ENCODE measurements around the gene TTF2. TPM values are rescaled to one million over a fixed set of nuclear protein-coding genes. Genes with fewer than 3 reads are reported as not detected.
"Not testable (repeated sequence)": the region's sequence is repeated elsewhere in the genome, so short reads cannot be mapped to it uniquely, and the experiment has no call there.

The TTF2 gene
- total RNA-seq, 1 donor from 2014 or later: 16.6 TPM

DNA sequence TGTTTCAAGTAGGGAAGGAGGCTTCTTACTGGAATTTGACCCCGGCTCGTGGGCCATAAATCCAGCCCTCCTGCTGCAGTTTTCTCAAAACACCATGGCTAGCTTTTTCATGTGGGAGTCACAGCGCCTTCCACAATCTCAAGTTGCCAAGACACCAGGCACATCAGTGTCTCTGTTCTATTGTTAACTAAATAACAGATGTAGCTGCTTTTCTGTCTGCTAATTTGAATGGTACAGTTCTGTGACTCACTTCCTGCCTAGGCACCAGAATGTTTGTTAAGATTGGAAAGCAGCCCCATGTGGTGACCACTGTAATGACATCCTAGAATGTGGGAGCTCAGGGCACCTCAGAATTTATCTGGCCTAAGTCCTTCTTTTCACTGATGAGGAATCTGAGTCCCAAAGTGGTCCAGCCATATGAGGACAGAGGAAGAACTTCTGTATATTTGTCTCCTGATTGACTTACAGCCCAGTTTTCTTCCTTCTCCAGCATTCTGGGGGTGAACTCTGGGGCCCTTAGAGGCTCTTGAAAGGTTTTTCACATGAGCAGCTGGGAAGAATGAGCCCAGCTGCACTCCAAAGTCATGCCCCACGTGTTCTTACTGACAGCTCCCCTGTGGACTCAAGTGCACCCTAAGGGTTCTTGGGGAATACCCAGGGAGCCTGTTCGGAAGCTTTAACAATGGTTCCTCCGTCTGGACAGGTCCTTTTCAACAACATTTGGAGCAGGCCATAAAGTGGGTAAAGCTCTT, 33.9 kb downstream of the TTF2 start:
- no peak for DNase-seq (ENCODE audit: low spot score)

- DNase-seq (ENCODE audit: low spot score): no peak
Measured at GRCh38 chr1:117094841-117095604, 34.9 kb downstream of the TTF2 start.

GRCh38 chr1:117096951-117097408, 36.9 kb downstream of the TTF2 start:
- no peak for DNase-seq (ENCODE audit: low spot score)

DNA sequence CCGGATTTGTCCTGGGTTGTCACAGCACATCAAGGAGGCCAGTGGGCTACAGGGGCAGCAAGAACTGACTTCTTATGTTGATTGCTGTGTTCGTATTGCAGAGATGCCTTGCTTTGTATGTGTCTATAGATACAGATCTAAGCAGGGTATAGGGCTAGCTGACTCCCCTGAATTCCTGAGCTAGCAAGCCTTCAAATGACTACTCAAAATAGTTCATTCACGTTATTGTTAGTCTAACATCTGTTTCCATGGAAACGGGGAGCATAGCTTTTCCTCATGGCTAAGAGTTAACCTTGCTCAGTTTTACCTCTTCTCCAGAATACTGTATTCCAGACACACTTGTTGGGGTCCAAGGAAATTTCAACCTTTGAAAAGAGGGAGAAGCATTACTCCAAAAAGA, 37.3 kb downstream of the TTF2 start:
- no peak for DNase-seq (ENCODE audit: low spot score)

DNA sequence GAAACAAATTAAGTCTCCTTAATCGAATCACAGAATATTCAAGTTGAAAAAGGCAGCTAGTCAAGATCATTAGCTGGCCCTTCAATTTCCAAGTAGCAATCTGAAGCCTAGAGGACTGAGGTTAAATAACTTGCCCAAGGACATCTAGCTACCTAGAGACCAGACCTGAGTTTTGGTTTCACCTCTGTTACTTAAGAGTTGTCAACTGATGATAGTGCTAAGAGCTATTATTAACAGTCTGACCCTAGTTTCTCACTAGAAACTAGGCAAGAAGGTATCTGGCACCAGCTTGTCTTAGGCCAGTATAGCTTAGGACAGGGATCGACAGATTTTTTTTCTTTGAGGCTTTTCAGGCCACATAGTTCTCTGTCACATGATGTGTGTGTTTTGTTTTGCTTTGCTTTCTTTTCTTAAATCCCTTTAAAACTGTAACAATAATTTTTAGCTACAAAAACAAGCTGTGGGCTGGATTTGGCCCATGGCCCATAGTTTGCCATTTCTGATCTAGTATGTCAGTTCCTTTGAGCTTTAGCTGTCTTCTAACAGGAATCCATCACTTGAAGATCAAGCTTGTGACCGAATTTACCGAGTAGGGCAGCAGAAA, 38.3 kb downstream of the TTF2 start:
- DNase-seq (ENCODE audit: low spot score): no peak

GRCh38 chr1:117101334-117101733, 41.2 kb downstream of the TTF2 start:
- no peak for DNase-seq (ENCODE audit: low spot score)

- DNase-seq (ENCODE audit: low spot score): not testable (repeated sequence)
Measured at GRCh38 chr1:117101858-117102257, 41.7 kb downstream of the TTF2 start.

DNA sequence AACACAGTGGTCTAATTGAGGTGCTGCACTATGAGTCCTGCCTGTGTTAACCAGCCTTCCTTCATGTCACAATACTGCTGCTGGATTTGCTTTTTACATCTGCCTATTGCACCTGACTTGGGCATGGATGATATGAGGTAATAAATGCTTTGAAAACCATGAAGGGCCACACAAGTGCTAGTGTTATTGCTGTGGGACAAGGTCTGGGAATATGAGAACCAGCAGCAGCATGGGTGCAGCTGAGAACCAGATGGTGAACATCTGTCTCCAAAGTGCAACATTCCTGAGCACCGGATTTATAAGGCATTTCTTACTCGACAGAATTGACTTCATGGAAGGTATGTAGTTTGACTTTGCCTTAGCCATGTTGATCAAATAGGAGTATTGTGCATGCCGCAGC, 44.9 kb downstream of the TTF2 start:
- no peak for DNase-seq (ENCODE audit: low spot score)

GRCh38 chr1:117105722-117106121, 45.6 kb downstream of the TTF2 start:
- no peak for DNase-seq (ENCODE audit: low spot score)

DNA sequence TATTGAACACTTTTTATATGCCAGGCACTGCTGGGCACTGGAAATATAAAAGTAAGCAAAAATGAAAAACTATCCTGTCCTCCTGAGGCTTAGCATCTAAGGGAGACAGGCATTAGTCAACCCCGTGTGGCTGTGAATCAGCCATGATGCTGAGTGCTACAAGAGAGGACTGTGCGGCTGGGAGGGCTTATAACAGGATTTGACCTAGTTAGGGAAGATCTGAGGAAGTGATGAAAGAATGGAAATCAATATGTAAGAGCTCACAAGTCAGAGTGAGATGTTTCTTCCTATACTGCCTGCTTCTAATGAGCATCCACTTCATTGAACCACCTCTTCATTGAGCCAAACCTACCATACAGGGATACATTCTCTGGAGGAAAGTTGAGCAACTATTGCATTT, 46.4 kb downstream of the TTF2 start:
- DNase-seq (ENCODE audit: low spot score): no peak

GRCh38 chr1:117107364-117107763, 47.2 kb downstream of the TTF2 start:
- DNase-seq (ENCODE audit: low spot score): no peak

- no peak for DNase-seq (ENCODE audit: low spot score)
Measured at GRCh38 chr1:117110774-117111173, 50.6 kb downstream of the TTF2 start.

- no peak for DNase-seq (ENCODE audit: low spot score)
Measured at GRCh38 chr1:117112047-117112717, 52.1 kb downstream of the TTF2 start.

DNA sequence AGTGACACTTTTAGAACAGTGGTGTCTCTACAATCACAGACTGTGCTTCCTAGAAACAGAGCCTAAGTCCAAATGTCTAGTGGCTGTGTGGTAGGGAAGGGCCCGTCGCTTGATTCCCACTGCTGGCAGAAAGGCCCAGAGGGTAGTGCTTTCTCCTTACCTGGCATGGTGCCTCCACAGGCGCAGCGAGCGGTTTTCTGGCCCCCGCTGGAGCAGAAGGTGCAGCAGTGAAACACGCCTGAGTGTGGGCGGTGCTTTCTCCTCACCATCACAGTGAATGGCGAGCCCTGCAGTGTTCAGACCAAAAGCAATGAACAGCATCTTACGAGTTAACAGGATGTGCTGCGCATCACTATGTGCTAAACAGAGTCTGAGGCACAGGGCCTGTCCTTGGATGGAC, 53.1 kb downstream of the TTF2 start:
- DNase-seq (ENCODE audit: low spot score): no peak

DNA sequence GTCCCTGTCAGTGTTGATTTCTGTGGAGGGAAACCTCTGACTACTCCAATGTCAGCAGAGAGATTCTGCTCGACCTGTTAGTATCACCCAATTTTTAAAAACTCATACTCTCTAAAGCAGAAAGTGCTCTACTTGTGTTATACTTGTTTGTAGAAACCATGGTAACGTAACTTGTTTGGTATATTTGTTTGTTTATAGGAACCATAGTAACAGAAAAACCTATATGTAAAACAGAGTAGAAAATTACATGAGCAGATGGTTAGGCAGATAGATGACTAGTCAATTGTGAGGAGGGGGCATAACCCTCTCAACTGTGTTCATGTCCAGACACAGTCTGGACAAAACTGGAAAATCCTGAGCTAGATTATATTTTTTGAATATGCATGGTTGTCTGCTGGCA, 54.8 kb downstream of the TTF2 start:
- no peak for DNase-seq (ENCODE audit: low spot score)

DNA sequence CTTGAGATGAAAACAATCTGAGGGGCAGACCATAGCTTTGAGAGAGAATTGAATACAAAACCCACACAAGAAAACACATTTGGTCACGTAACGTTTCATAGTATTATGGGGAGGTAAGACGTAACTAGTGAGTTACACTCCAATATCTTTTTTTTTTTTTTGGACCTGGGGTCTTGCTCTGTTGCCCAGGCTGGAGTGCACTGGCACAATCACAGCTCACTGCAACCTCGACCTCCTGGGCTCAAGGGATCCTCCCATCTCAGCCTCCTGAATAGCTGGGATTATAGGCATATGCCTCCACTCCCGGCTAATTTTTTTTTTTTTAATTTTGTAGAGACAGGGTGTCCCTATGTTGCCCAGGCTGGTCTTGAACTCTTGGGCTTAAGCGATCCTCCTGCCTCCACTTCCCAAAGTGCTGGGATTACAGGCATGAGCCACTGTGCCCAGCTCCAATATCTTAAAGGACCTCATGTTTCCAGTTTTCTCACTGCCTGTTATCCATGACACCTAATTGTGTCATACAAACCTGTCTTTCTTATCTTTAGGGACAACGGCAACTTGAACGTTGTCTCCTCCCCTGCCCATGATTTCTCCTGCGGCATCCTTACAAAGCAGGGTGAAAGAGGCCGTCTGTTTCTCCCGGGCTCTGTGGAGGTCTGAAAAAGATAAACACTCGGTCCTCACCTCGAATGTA, 56.1 kb downstream of the TTF2 start:
- no peak for DNase-seq (ENCODE audit: low spot score)

DNA sequence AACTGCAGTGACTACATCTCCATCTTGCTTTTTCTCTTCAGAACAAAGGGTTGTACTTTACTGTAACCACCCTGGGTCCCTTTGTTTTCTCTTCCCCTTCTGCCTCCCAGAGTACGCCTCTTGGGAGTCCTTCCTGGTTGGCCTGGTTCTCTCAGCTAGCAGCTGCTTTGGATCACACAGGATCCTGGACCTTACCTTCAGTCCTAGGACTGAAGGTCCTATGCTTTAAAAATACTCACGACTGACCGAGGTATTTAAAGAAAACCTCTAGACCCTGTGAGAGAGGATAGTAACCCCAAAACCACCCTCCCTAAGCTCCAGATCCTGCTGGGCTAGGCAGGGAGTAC, 56.6 kb downstream of the TTF2 start:
- no peak for DNase-seq (ENCODE audit: low spot score)

GRCh38 chr1:117117697-117118096, 57.6 kb downstream of the TTF2 start:
- DNase-seq (ENCODE audit: low spot score): no peak

GRCh38 chr1:117118137-117118536, 58.0 kb downstream of the TTF2 start:
- DNase-seq (ENCODE audit: low spot score): no peak

- not testable (repeated sequence) for DNase-seq (ENCODE audit: low spot score)
Measured at GRCh38 chr1:117119144-117119543, 59.0 kb downstream of the TTF2 start.

- DNase-seq (ENCODE audit: low spot score): no peak
Measured at GRCh38 chr1:117120774-117121588, 60.9 kb downstream of the TTF2 start.

Measured in mucosa of gallbladder (tissue), 1 donor.